ENCODE results near the gene MBTPS1. TPM values are rescaled to one million over a fixed set of nuclear protein-coding genes. Genes with fewer than 3 reads are reported as not detected.

The MBTPS1 gene
- total and polyA plus RNA-seq, 4 donors: 21.1 to 65.0 (median 30.8) TPM

- TF ChIP-seq ZBTB33 (IDR thresholded peaks at IDR 0.05) (no peak), JUND (IDR thresholded peaks at IDR 0.05) (no peak), HNF4A (conservative IDR thresholded peaks at IDR 0.05) (no peak), CTCF (IDR thresholded peaks at IDR 0.05; ENCODE audit: low read depth, low read length, missing input control) (no peak), RXRA (IDR thresholded peaks at IDR 0.05) (no peak)
These were observed 24.5 kb upstream of the MBTPS1 start (continued) for GRCh38 chr16:84141143-84141670.

GRCh38 chr16:84139628-84140258, 23.0 kb upstream of the MBTPS1 start:
- no peak overlapping the region for H3K9ac ChIP-seq (ENCODE audit: low read depth in 1 of 2, low read length in 2 of 2)

GRCh38 chr16:84138824-84139627, 22.3 kb upstream of the MBTPS1 start:
- no peak overlapping the region for H3K4me3 ChIP-seq (ENCODE audit: low read depth in 1 of 3, low read length in 3 of 3)

More at GRCh38 chr16:84139628-84140258, 23.0 kb upstream of the MBTPS1 start:
- Histone ChIP-seq H3K4me3 (ENCODE audit: low read depth in 1 of 3, low read length in 3 of 3) (no peak overlapping the region), H3K4me1 (ENCODE audit: control insufficient read depth in 4 of 4, insufficient read depth in 4 of 4, low read length in 3 of 4) (peaks cover 3 to 4% (median 4%) of the 10 kb centered on the region in 4 donors), H3K27me3 (ENCODE audit: control insufficient read depth in 4 of 4, insufficient read depth in 4 of 4, low read length in 3 of 4) (no peaks in the 10 kb centered on the region), H3K36me3 (ENCODE audit: control insufficient read depth in 4 of 4, insufficient read depth in 3 of 4, low read depth in 1 of 4, low read length in 3 of 4) (no peaks in the 10 kb centered on the region), H3K27ac (ENCODE audit: low read depth in 1 of 2, low read length in 2 of 2) (no peak overlapping the region), H3K9me3 (ENCODE audit: control insufficient read depth in 4 of 4, low read length in 3 of 4) (no peaks in the 10 kb centered on the region)
- no peak for TF ChIP-seq HNF4G (IDR thresholded peaks at IDR 0.05)
- 86% methylated on average over 6 of the region's 6 CpGs for whole genome bisulfite sequencing
- DNase-seq (ENCODE audit: low spot score): no peak

More at GRCh38 chr16:84138824-84139627, 22.3 kb upstream of the MBTPS1 start:
- Histone ChIP-seq H3K36me3 (ENCODE audit: control insufficient read depth in 4 of 4, insufficient read depth in 3 of 4, low read depth in 1 of 4, low read length in 3 of 4) (no peaks in the 10 kb centered on the region), H3K4me1 (ENCODE audit: control insufficient read depth in 4 of 4, insufficient read depth in 4 of 4, low read length in 3 of 4) (peaks cover under 1% of the 10 kb centered on the region in 4 donors), H3K9ac (ENCODE audit: low read depth in 1 of 2, low read length in 2 of 2) (no peak overlapping the region), H3K9me3 (ENCODE audit: control insufficient read depth in 4 of 4, low read length in 3 of 4) (no peaks in the 10 kb centered on the region), H3K27me3 (ENCODE audit: control insufficient read depth in 4 of 4, insufficient read depth in 4 of 4, low read length in 3 of 4) (no peaks in the 10 kb centered on the region), H3K27ac (ENCODE audit: low read depth in 1 of 2, low read length in 2 of 2) (no peak overlapping the region)
- no peak for DNase-seq (ENCODE audit: low spot score)
- 77% methylated on average over 14 of the region's 14 CpGs for WGBS
- TF ChIP-seq SP1 (IDR thresholded peaks at IDR 0.05) (no peak), REST (IDR thresholded peaks at IDR 0.05) (no peak), YY1 (IDR thresholded peaks at IDR 0.05) (no peak), EGR1 (IDR thresholded peaks at IDR 0.05; ENCODE audit: low read depth in 2 of 2) (no peak), RAD21 (IDR thresholded peaks at IDR 0.05) (no peak), RXRA (IDR thresholded peaks at IDR 0.05) (no peak), GABPA (IDR thresholded peaks at IDR 0.05 in 1 of 2, conservative IDR thresholded peaks at IDR 0.05 in 1 of 2) (no peak), CTCF (IDR thresholded peaks at IDR 0.05; ENCODE audit: low read depth, low read length, missing input control) (no peak), ZBTB33 (IDR thresholded peaks at IDR 0.05) (no peak), HNF4A (conservative IDR thresholded peaks at IDR 0.05) (no peak), HNF4G (IDR thresholded peaks at IDR 0.05) (no peak), TAF1 (conservative IDR thresholded peaks at IDR 0.05) (no peak), FOXA2 (IDR thresholded peaks at IDR 0.05) (no peak)

Measured in liver (tissue), 9 donors.